CD4-positive, alpha-beta T cell (primary cell): ENCODE data around the gene IRF7. TPM values are rescaled to one million over a fixed set of nuclear protein-coding genes. Genes with fewer than 3 reads are reported as not detected.
A peak's percentile ranks its signal among the peaks of the same experiment; 100 is the strongest.

Experiments used
- ATAC-seq: fragments of 200-7000 bp; cut with Tn5 transposase; one replicate; pipeline ENCODE4 v1.10.0; 2022; ENCODE audit warnings: mild to moderate bottlenecking; ENCODE audit not compliant: poor library complexity
- CTCF ChIA-PET: fragments of 350-600 bp; sonication (Branson Sonifier 250); formaldehyde crosslinking; loops from one replicate; lab custom pipeline; 2021; ENCODE audit warnings: antibody characterized with exemption, inconsistent platforms; lab: Charles Lee
- POLR2A ChIA-PET: fragments of 350-600 bp; sonication (Branson Sonifier 250); formaldehyde crosslinking; loops from one replicate; lab custom pipeline; 2021; ENCODE audit warnings: antibody characterized with exemption, inconsistent platforms; lab: Charles Lee
- DNase-seq, 14 experiments: peaks; one replicate each; pipeline ENCODE4 v3.0.0-alpha.2; 2013 to 2020; ENCODE audit warnings: mixed read lengths in 2 of 14
- H3K27ac ChIP-seq, 2 donors: one replicate each; pipeline versions ENCODE4 v1.5.1 to v1.7.0; 2013; ENCODE audit warnings: low read length in 2 of 2, low read depth in 1 of 2, mild to moderate bottlenecking in 1 of 2
- H3K27me3 ChIP-seq, 2 experiments: 1 replicate in 1 of 2; 2 replicates in 1 of 2; pipeline versions ENCODE4 v1.6.1 to v1.7.0; 2013; ENCODE audit warnings: low read length in 2 of 2, control low read depth in 1 of 2, mild to moderate bottlenecking in 1 of 2, moderate library complexity in 1 of 2; ENCODE audit not compliant: insufficient read depth in 2 of 2, control insufficient read depth in 1 of 2
- H3K36me3 ChIP-seq: one replicate; pipeline ENCODE4 v1.6.1; 2013; ENCODE audit warnings: low read length, control low read depth; ENCODE audit not compliant: insufficient read depth
- H3K4me1 ChIP-seq: one replicate; pipeline ENCODE4 v1.6.1; 2013; ENCODE audit warnings: low read length, control low read depth; ENCODE audit not compliant: insufficient read depth
- H3K4me3 ChIP-seq: one replicate; pipeline ENCODE4 v1.5.1; 2013; ENCODE audit warnings: mild to moderate bottlenecking, low read length, moderate library complexity
- H3K9me3 ChIP-seq, 2 experiments: 1 replicate in 1 of 2; 2 replicates in 1 of 2; pipeline versions ENCODE4 v1.6.1 to v1.7.0; 2013; ENCODE audit warnings: low read length in 2 of 2, mild to moderate bottlenecking in 2 of 2, control low read depth in 1 of 2, moderate library complexity in 1 of 2; ENCODE audit not compliant: control insufficient read depth in 1 of 2, insufficient read depth in 1 of 2
- H3K27ac Mint-ChIP-seq: one replicate; pipeline ENCODE4 v1.8.0; 2020; ENCODE audit warnings: mixed read lengths
- H3K27me3 Mint-ChIP-seq: one replicate; pipeline ENCODE4 v1.8.0; 2021; ENCODE audit warnings: mixed read lengths
- H3K36me3 Mint-ChIP-seq: one replicate; pipeline ENCODE4 v1.8.0; 2021; ENCODE audit warnings: low read depth, mixed read lengths
- H3K4me1 Mint-ChIP-seq: one replicate; pipeline ENCODE4 v1.8.0; 2021; ENCODE audit warnings: low read depth, mixed read lengths
- H3K4me3 Mint-ChIP-seq: one replicate; pipeline ENCODE4 v1.8.0; 2020; ENCODE audit warnings: mild to moderate bottlenecking, mixed read lengths
- H3K9me3 Mint-ChIP-seq: one replicate; pipeline ENCODE4 v1.8.0; 2020; ENCODE audit warnings: mixed read lengths
- CTCF ChIP-seq: fragments of 200-600 bp; IDR thresholded peaks from one replicate; pipeline ENCODE4 v1.8.0; 2022; ENCODE audit warnings: antibody characterized with exemption, mild to moderate bottlenecking
- intact Hi-C, 2 experiments: fragments of 100-400 bp; cut with DNase I in 1 of 2; cut with micrococcal nuclease in 1 of 2; formaldehyde crosslinking; loops; one replicate each; pipeline versions ENCODE4 v1.15.1 to v1.9.0; 2023 to 2025; cut with DNase I, micrococcal nuclease
- total RNA-seq, 174 experiments: library from RNA in 2 of 174; stranded (reverse) in 2 of 174; gene quantifications; one replicate each; pipeline ENCODE4 v1.2.3 and lab custom pipeline; 2021 to 2026

The IRF7 gene
- total RNA-seq, 2 experiments from 2014 or later: 36.5 to 37.7 TPM

- no peaks in the 10 kb centered on the region for H3K36me3 ChIP-seq
- intact Hi-C loops: no loop called here
- H3K27ac Mint-ChIP-seq: no peak overlapping the region
- H3K27me3 Mint-ChIP-seq: peaks cover 48% of the 10 kb centered on the region
- H3K4me3 Mint-ChIP-seq: no peak overlapping the region
- DNase-seq (no peak), ATAC-seq (no peak)
- no peak for TF ChIP-seq CTCF
- no peak overlapping the region for H3K27ac ChIP-seq
- H3K9me3 ChIP-seq: peaks cover 0 to 23% of the 10 kb centered on the region in 2 experiments
- CTCF ChIA-PET: no interaction called here
- H3K9me3 Mint-ChIP-seq: no peaks in the 10 kb centered on the region
- POLR2A ChIA-PET: interaction anchor here (1.0 kb wide), 2 partner anchors 59 to 112 kb away, joined by 3 read pairs; partner anchors contain the start of gene DEAF1
- no peaks in the 10 kb centered on the region for H3K36me3 Mint-ChIP-seq
- H3K4me3 ChIP-seq: no peak overlapping the region
- H3K4me1 ChIP-seq: peaks cover 33% of the 10 kb centered on the region
- peaks cover 29 to 32% of the 10 kb centered on the region in 2 experiments for H3K27me3 ChIP-seq
- peaks cover 12% of the 10 kb centered on the region for H3K4me1 Mint-ChIP-seq
These were observed 20.3 kb upstream of the IRF7 start for GRCh38 chr11:635945-636510.

- Mint-ChIP-seq H3K27me3 (peaks cover 40% of the 10 kb centered on the region), H3K9me3 (no peaks in the 10 kb centered on the region), H3K36me3 (no peaks in the 10 kb centered on the region), H3K4me1 (peaks cover 16% of the 10 kb centered on the region), H3K27ac (no peak overlapping the region), H3K4me3 (no peak overlapping the region)
- ChIA-PET POLR2A (no interaction called here), CTCF (no interaction called here)
- Histone ChIP-seq H3K4me1 (peaks cover 20% of the 10 kb centered on the region), H3K4me3 (no peak overlapping the region), H3K27ac (no peak overlapping the region), H3K36me3 (no peaks in the 10 kb centered on the region), H3K9me3 (peaks cover 0 to 20% of the 10 kb centered on the region in 2 experiments), H3K27me3 (peaks cover 8 to 15% of the 10 kb centered on the region in 2 experiments)
- DNase-seq: no peak
- no peak for TF ChIP-seq CTCF
- ATAC-seq: no peak
- intact Hi-C loops: no loop called here
These were observed 15.1 kb upstream of the IRF7 start for GRCh38 chr11:630871-631270.

DNA sequence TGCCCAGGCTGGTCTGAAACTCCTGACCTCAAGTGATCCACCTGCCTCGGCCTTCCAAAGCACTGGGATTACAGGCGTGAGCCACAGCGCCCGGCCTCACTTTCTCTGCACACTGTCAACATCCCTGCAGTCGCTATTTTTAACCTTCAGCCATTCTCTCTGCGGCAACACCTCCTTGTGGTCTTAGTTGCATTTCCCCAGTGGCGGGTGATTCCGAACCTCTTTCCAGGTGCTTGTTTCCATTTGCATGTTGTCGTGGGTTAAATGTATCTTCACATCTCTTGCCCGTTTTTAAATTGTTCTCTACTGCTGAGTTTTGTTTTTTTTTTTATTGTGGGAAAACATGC is 13.5 kb upstream of the IRF7 start:
- Mint-ChIP-seq H3K27ac (no peak overlapping the region), H3K4me1 (peaks cover 16% of the 10 kb centered on the region), H3K36me3 (no peaks in the 10 kb centered on the region), H3K4me3 (no peak overlapping the region), H3K27me3 (peaks cover 30% of the 10 kb centered on the region), H3K9me3 (no peaks in the 10 kb centered on the region)
- peak in 4 of 14 experiments; percentile 37 to 57 (median 49) for DNase-seq
- Histone ChIP-seq H3K27ac (no peak overlapping the region), H3K27me3 (peaks cover 19 to 25% of the 10 kb centered on the region in 2 experiments), H3K4me1 (peaks cover 22% of the 10 kb centered on the region), H3K4me3 (no peak overlapping the region), H3K9me3 (peaks cover 0 to 19% of the 10 kb centered on the region in 2 experiments), H3K36me3 (no peaks in the 10 kb centered on the region)
- intact Hi-C loops: loop anchor here (1.0 to 2.0 kb wide), 2 partner anchors 74 kb away; no protein-coding TSS in a partner anchor
- peak; percentile 55 for ATAC-seq
- CTCF ChIA-PET: interaction anchor here (1.5 kb wide), 1 partner anchor 69 kb away, joined by 3 read pairs; no protein-coding TSS in a partner anchor
- POLR2A ChIA-PET: interaction anchor here (1.0 kb wide), 1 partner anchor 60 kb away, joined by 3 read pairs; no protein-coding TSS in a partner anchor
- TF ChIP-seq CTCF: no peak
